H9 (cell line): Measurements from ENCODE around the gene PTP4A1. TPM values are rescaled to one million over a fixed set of nuclear protein-coding genes. Genes with fewer than 3 reads are reported as not detected.

Experiments
- DNase-seq: peaks from one replicate; pipeline ENCODE4 v3.0.0-alpha.2; 2017
- H2AFZ ChIP-seq: one replicate; pipeline ENCODE4 v1.6.1; 2013; ENCODE audit warnings: mild to moderate bottlenecking, low read length, control low read depth, moderate library complexity
- H2AK5ac ChIP-seq: 2 replicates; pipeline ENCODE4 v1.6.1; 2013; ENCODE audit warnings: low read length, control low read depth, mixed read lengths; ENCODE audit not compliant: insufficient read length
- H2BK120ac ChIP-seq: one replicate; pipeline ENCODE4 v1.6.1; 2013; ENCODE audit warnings: low read depth, mild to moderate bottlenecking, low read length, control low read depth, inconsistent platforms; ENCODE audit not compliant: poor library complexity, severe bottlenecking
- H2BK12ac ChIP-seq: 2 replicates; pipeline ENCODE4 v1.6.1; 2013; ENCODE audit warnings: low read length, control low read depth, mixed read lengths, low read depth; ENCODE audit not compliant: insufficient read length
- H2BK15ac ChIP-seq: 2 replicates; pipeline ENCODE4 v1.6.1; 2013; ENCODE audit warnings: low read depth, low read length, control low read depth
- H2BK20ac ChIP-seq: one replicate; pipeline ENCODE4 v1.6.1; 2013; ENCODE audit warnings: low read depth, mild to moderate bottlenecking, low read length, control low read depth, inconsistent platforms; ENCODE audit not compliant: poor library complexity, severe bottlenecking
- H2BK5ac ChIP-seq: 2 replicates; pipeline ENCODE4 v1.6.1; 2013; ENCODE audit warnings: low read length, control low read depth, mixed read lengths; ENCODE audit not compliant: insufficient read length
- H3K14ac ChIP-seq: 2 replicates; pipeline ENCODE4 v1.6.1; 2013; ENCODE audit warnings: low read length, control low read depth; ENCODE audit not compliant: insufficient read depth
- H3K18ac ChIP-seq: 2 replicates; pipeline ENCODE4 v1.6.1; 2013; ENCODE audit warnings: low read depth, mild to moderate bottlenecking, mixed read lengths, low read length, control low read depth; ENCODE audit not compliant: insufficient read length
- H3K23ac ChIP-seq: 2 replicates; pipeline ENCODE4 v1.6.1; 2013; ENCODE audit warnings: low read length, control low read depth, mixed read lengths, low read depth; ENCODE audit not compliant: insufficient read length
- H3K23me2 ChIP-seq: 2 replicates; pipeline ENCODE4 v1.6.1; 2013; ENCODE audit warnings: low read depth, mild to moderate bottlenecking, mixed read lengths, low read length, control low read depth; ENCODE audit not compliant: insufficient read length, poor library complexity, severe bottlenecking
- H3K27ac ChIP-seq: 2 replicates; pipeline ENCODE4 v1.5.1; 2013; ENCODE audit warnings: low read length, control low read depth, mixed read lengths, low read depth; ENCODE audit not compliant: insufficient read length
- H3K27me3 ChIP-seq: 2 replicates; pipeline ENCODE4 v1.6.1; 2013; ENCODE audit warnings: low read length, control low read depth, inconsistent platforms; ENCODE audit not compliant: insufficient read depth
- H3K4ac ChIP-seq: 2 replicates; pipeline ENCODE4 v1.6.1; 2013; ENCODE audit warnings: low read depth, mild to moderate bottlenecking, control low read depth, inconsistent platforms, low read length, moderate library complexity
- H3K4me1 ChIP-seq: 2 replicates; pipeline ENCODE4 v1.6.1; 2013; ENCODE audit warnings: low read length, control low read depth, inconsistent platforms; ENCODE audit not compliant: insufficient read depth
- H3K4me2 ChIP-seq: 2 replicates; pipeline ENCODE4 v1.6.1; 2013; ENCODE audit warnings: low read length, control low read depth, mixed read lengths; ENCODE audit not compliant: insufficient read length, insufficient read depth
- H3K56ac ChIP-seq: 2 replicates; pipeline ENCODE4 v1.6.1; 2013; ENCODE audit warnings: low read depth, mild to moderate bottlenecking, mixed read lengths, low read length, control low read depth; ENCODE audit not compliant: insufficient read length
- H3K79me1 ChIP-seq: 2 replicates; pipeline ENCODE4 v1.6.1; 2013; ENCODE audit warnings: low read depth, mild to moderate bottlenecking, moderate library complexity, low read length, control low read depth, inconsistent platforms; ENCODE audit not compliant: insufficient read depth, poor library complexity, severe bottlenecking
- H3K79me2 ChIP-seq: 2 replicates; pipeline ENCODE4 v1.6.1; 2013; ENCODE audit warnings: low read length, control low read depth, inconsistent platforms; ENCODE audit not compliant: insufficient read depth
- H3K9ac ChIP-seq: 2 replicates; pipeline ENCODE4 v1.6.1; 2013; ENCODE audit warnings: low read length, control low read depth, mixed read lengths; ENCODE audit not compliant: insufficient read length; ENCODE audit errors: extremely low read depth
- H3K9me3 ChIP-seq: one replicate; pipeline ENCODE4 v1.6.1; 2013; ENCODE audit warnings: low read depth, low read length, inconsistent platforms; ENCODE audit not compliant: control insufficient read depth
- H3T11ph ChIP-seq: one replicate; pipeline ENCODE4 v1.6.1; 2013; ENCODE audit warnings: mild to moderate bottlenecking, low read length, control low read depth, inconsistent platforms
- H4K20me1 ChIP-seq: one replicate; pipeline ENCODE4 v1.6.1; 2013; ENCODE audit not compliant: control insufficient read depth, insufficient read length, insufficient read depth
- H4K5ac ChIP-seq: 2 replicates; pipeline ENCODE4 v1.6.1; 2013; ENCODE audit warnings: low read depth, mild to moderate bottlenecking, mixed read lengths, low read length, control low read depth; ENCODE audit not compliant: insufficient read length
- H4K8ac ChIP-seq: replicated peaks from 2 replicates; pipeline ENCODE4 v1.6.1; 2013; ENCODE audit warnings: low read length, control low read depth, mixed read lengths, low read depth; ENCODE audit not compliant: insufficient read length
- H4K91ac ChIP-seq: 2 replicates; pipeline ENCODE4 v1.6.1; 2013; ENCODE audit warnings: low read depth, mild to moderate bottlenecking, moderate library complexity, mixed read lengths, low read length, control low read depth; ENCODE audit not compliant: insufficient read length
- H3K27ac Mint-ChIP-seq, 3 experiments: 2 replicates in 2 of 3; 3 replicates in 1 of 3; pipeline ENCODE4 v1.8.0; 2020 to 2021; ENCODE audit warnings: mixed read lengths in 3 of 3, mild to moderate bottlenecking in 1 of 3, moderate library complexity in 1 of 3
- H3K27me3 Mint-ChIP-seq: 2 replicates; pipeline ENCODE4 v1.8.0; 2021; ENCODE audit warnings: low read depth, mild to moderate bottlenecking, moderate library complexity, mixed read lengths
- H3K36me3 Mint-ChIP-seq, 3 experiments: 2 replicates in 2 of 3; 3 replicates in 1 of 3; pipeline ENCODE4 v1.8.0; 2020 to 2021; ENCODE audit warnings: low read depth in 3 of 3, mixed read lengths in 3 of 3; ENCODE audit not compliant: insufficient read depth in 1 of 3
- H3K4me1 Mint-ChIP-seq, 2 experiments: 2 replicates each; pipeline ENCODE4 v1.8.0; 2020; ENCODE audit warnings: mixed read lengths in 2 of 2
- H3K4me3 Mint-ChIP-seq, 2 experiments: 2 replicates in 1 of 2; 3 replicates in 1 of 2; pipeline ENCODE4 v1.8.0; 2020 to 2021; ENCODE audit warnings: mild to moderate bottlenecking in 2 of 2, mixed read lengths in 2 of 2, moderate library complexity in 1 of 2
- H3K9me3 Mint-ChIP-seq, 2 experiments: 2 replicates in 1 of 2; 3 replicates in 1 of 2; pipeline ENCODE4 v1.8.0; 2020; ENCODE audit warnings: mild to moderate bottlenecking in 2 of 2, mixed read lengths in 2 of 2, moderate library complexity in 1 of 2
- WGBS: extraction: QIAGEN DNeasy Blood & Tissue Kit; methylation state at CpG from one replicate; pipeline ENCODE4 v1.1.7; 2013; ENCODE audit warnings: missing lambda C conversion rate, low lambda C conversion rate, mixed read lengths; ENCODE audit not compliant: insufficient read length; ENCODE audit errors: extremely low coverage; 5-methylcytosine and 5-hydroxymethylcytosine counted together
- total RNA-seq: library from RNA; stranded (reverse); gene quantifications from 2 replicates; pipeline ENCODE4 v1.2.1, GENCODE V29; 2021
- TF ChIP-seq, protein P1 (sequence below): fragments of 200-600 bp; sonication (generic); conservative IDR thresholded peaks from 3 replicates; pipeline ENCODE4 v1.8.0; 2021; ENCODE audit warnings: antibody characterized with exemption, mild to moderate bottlenecking

Gene PTP4A1
- total RNA-seq, 1 experiment from 2014 or later = 85.9 TPM

DNA sequence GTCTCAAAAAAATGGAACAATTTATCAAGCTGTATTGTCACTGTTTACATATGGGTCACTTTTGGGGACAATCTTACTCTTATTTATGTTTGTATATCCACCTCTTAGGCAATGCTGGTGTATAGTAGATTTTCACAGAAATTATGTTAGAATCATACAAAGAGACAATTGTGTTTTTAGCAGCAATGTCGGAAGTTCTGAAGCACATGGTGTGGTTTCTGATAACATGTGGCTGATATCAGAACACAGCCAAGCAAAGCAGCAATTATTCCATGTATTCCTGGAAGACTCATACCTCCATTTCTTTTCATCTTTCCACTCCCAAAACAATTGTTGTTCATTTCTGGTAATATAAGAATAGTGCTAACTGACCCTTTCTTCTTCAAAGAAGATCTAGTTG lies 17.5 kb upstream of the PTP4A1 start:
- H2BK20ac ChIP-seq = no peak overlapping the region
- H3K4me1 Mint-ChIP-seq = 0 out of 4 replicates have a peak, but pooled peaks cover 0 to 3% of the 10 kb centered on the region in 2 experiments
- H3K27me3 Mint-ChIP-seq = no peaks in the 10 kb centered on the region
- H3K4me1 ChIP-seq = no peaks in the 10 kb centered on the region
- H3K36me3 Mint-ChIP-seq = no peaks in the 10 kb centered on the region
- no CpG with 5 or more reads among the region's 1 CpG for WGBS
- H2AK5ac ChIP-seq = no peak overlapping the region
- H3K79me2 ChIP-seq = no peaks in the 10 kb centered on the region
- no peak overlapping the region for H3K18ac ChIP-seq
- H4K91ac ChIP-seq = no peak overlapping the region
- H3K4me3 Mint-ChIP-seq = no peak overlapping the region
- H3K9ac ChIP-seq = no peak overlapping the region
- no peaks in the 10 kb centered on the region for H4K20me1 ChIP-seq
- H3K23me2 ChIP-seq = no peaks in the 10 kb centered on the region
- no peak overlapping the region for H2AFZ ChIP-seq
- no peak overlapping the region for H3K23ac ChIP-seq
- no peak overlapping the region for H4K8ac ChIP-seq
- TF ChIP-seq, protein P1, sequence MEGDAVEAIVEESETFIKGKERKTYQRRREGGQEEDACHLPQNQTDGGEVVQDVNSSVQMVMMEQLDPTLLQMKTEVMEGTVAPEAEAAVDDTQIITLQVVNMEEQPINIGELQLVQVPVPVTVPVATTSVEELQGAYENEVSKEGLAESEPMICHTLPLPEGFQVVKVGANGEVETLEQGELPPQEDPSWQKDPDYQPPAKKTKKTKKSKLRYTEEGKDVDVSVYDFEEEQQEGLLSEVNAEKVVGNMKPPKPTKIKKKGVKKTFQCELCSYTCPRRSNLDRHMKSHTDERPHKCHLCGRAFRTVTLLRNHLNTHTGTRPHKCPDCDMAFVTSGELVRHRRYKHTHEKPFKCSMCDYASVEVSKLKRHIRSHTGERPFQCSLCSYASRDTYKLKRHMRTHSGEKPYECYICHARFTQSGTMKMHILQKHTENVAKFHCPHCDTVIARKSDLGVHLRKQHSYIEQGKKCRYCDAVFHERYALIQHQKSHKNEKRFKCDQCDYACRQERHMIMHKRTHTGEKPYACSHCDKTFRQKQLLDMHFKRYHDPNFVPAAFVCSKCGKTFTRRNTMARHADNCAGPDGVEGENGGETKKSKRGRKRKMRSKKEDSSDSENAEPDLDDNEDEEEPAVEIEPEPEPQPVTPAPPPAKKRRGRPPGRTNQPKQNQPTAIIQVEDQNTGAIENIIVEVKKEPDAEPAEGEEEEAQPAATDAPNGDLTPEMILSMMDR = no peak
- no peak overlapping the region for H2BK12ac ChIP-seq
- no peaks in the 10 kb centered on the region for H3K9me3 Mint-ChIP-seq
- no peak overlapping the region for H3K27ac Mint-ChIP-seq
- no peaks in the 10 kb centered on the region for H3K9me3 ChIP-seq
- no peak overlapping the region for H3K14ac ChIP-seq
- no peak overlapping the region for H2BK15ac ChIP-seq
- no peak overlapping the region for H3K27ac ChIP-seq
- no peak for DNase-seq
- H4K5ac ChIP-seq = no peak overlapping the region
- H3K79me1 ChIP-seq = no peaks in the 10 kb centered on the region
- H3T11ph ChIP-seq = no peak overlapping the region
- no peak overlapping the region for H2BK5ac ChIP-seq
- H3K4me2 ChIP-seq = no peak overlapping the region
- H3K4ac ChIP-seq = no peak overlapping the region
- H3K56ac ChIP-seq = no peak overlapping the region
- H3K27me3 ChIP-seq = no peaks in the 10 kb centered on the region
- H2BK120ac ChIP-seq = no peak overlapping the region
